Measurements from ENCODE around the gene LGALS9B.
"Not testable (repeated sequence)": the region's sequence is repeated elsewhere in the genome, so short reads cannot be mapped to it uniquely, and the experiment has no call there.

DNA sequence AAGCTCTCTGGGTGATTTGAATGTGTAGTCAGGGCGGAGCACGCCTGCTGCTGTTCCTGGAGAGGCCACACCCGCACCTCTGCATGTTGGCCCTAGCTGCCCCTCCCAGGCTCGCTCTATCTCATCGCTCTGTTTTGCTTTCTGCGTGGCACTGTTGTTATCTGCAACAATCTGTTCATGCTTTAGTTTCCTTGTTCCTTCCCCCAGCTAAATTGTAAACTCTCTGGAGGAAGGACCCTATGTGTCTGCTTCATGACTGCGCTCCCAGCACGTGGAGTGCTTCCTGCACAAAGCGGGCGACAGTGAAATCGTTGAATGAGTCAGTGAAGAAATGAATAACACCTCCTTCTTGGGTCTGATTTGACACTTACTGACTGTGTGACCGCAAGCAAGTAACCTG is 16.5 kb downstream of the LGALS9B start:
- TF ChIP-seq, protein P1, sequence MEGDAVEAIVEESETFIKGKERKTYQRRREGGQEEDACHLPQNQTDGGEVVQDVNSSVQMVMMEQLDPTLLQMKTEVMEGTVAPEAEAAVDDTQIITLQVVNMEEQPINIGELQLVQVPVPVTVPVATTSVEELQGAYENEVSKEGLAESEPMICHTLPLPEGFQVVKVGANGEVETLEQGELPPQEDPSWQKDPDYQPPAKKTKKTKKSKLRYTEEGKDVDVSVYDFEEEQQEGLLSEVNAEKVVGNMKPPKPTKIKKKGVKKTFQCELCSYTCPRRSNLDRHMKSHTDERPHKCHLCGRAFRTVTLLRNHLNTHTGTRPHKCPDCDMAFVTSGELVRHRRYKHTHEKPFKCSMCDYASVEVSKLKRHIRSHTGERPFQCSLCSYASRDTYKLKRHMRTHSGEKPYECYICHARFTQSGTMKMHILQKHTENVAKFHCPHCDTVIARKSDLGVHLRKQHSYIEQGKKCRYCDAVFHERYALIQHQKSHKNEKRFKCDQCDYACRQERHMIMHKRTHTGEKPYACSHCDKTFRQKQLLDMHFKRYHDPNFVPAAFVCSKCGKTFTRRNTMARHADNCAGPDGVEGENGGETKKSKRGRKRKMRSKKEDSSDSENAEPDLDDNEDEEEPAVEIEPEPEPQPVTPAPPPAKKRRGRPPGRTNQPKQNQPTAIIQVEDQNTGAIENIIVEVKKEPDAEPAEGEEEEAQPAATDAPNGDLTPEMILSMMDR (IDR thresholded peaks at IDR 0.05), result not testable (repeated sequence)
- TF ChIP-seq POLR2A (IDR thresholded peaks at IDR 0.05), result not testable (repeated sequence)
